ENCODE data around the gene UBL3. TPM values are rescaled to one million over a fixed set of nuclear protein-coding genes. Genes with fewer than 3 reads are reported as not detected.

UBL3 gene
- total RNA-seq, 4 donors from 2014 or later = 32.4 to 44.2 (median 38.1) TPM

- TF ChIP-seq CTCF (IDR thresholded peaks at IDR 0.05; ENCODE audit: low read depth) = no peak
Observed at GRCh38 chr13:29760544-29760943, 89.9 kb downstream of the UBL3 start.

DNA sequence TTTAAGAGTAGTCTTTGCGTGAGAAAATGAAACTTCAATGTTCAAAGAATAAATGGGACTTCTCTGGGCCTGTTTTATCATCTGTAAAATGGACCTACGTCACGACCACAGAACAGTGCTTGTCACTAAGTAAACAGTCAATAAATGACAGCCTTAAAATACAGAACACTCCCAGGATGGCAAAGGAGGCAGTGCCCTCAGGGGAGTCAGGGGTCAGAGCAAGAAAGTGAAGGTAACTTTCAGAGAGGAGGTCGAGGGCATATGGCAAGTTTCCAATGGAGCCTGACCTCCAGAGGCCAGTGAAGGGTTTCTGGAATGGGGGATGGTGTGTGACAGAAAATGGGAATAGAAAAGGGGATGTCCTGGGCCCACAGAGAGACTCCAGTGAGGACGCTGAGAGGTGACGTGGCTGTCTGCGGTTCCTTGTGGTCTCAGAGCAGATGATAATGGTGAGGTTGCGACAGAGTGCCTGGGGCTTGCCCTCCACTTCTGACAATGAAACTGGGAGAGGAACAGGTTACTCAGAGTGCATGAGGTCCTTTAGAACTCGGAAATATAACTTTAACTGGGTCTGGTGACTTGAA lies 91.8 kb downstream of the UBL3 start:
- no peak for TF ChIP-seq CTCF (IDR thresholded peaks at IDR 0.05; ENCODE audit: low read depth)

DNA sequence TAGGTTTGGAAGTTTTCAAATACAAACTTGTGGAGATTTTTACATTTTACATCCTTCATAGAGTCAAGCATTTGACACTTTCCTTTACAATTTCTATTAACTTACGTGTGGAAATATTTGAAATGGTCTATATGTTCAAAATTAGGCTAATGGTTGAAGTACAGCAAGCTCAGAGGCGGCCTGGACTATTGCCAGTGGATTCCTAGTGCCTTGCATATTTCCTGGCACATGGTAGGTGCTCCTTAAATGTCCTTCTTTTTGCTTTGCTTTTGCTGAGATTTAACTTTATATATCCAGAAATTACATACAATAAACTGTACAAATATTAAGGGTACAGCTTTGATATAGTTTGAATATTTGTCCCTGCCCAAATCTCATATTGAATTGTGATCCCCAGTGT lies 93.9 kb downstream of the UBL3 start:
- TF ChIP-seq CTCF (IDR thresholded peaks at IDR 0.05; ENCODE audit: low read depth) = no peak

- TF ChIP-seq CTCF (IDR thresholded peaks at IDR 0.05; ENCODE audit: low read depth) = no peak
Observed at GRCh38 chr13:29754473-29754806, 96.0 kb downstream of the UBL3 start.

GRCh38 chr13:29753618-29754472 lies 96.6 kb downstream of the UBL3 start:
- TF ChIP-seq CTCF (IDR thresholded peaks at IDR 0.05; ENCODE audit: low read depth) = no peak

- no peak for TF ChIP-seq CTCF (IDR thresholded peaks at IDR 0.05; ENCODE audit: low read depth)
Observed at GRCh38 chr13:29752175-29752574, 98.2 kb downstream of the UBL3 start.

DNA sequence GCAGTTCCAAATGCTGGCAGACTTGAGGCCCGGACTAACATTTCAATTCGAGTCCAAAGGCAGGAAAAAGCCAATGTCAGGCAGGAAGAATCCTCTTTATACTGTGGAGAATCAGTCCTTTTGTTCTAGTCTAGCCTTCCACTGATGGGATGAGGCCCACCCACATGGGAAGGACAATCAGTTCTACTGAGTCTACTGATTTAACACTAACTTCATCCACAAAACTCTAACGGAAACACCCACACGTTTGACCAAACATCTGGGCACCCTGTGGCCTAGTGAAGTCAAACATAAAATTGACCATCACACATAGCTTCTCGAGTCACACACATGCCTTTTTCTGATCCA lies 100.3 kb downstream of the UBL3 start:
- TF ChIP-seq CTCF (IDR thresholded peaks at IDR 0.05; ENCODE audit: low read depth) = no peak

All from subcutaneous adipose tissue (tissue), 4 donors.